Gastrocnemius medialis (tissue), 4 donors: ENCODE results near the gene SLC12A2.

ENCODE experiments used
- CTCF ChIP-seq, 5 experiments: fragments of 450-650 bp in 3 of 5; fragments of 200-600 bp in 2 of 5; sonication (generic) in 2 of 5; IDR thresholded peaks in 4 of 5; conservative IDR thresholded peaks in 1 of 5; 1 replicate in 4 of 5; 2 replicates in 1 of 5; pipeline ENCODE4 v1.5.1; 2016 to 2019; ENCODE audit warnings: antibody characterized with exemption in 5 of 5, mild to moderate bottlenecking in 3 of 5, moderate library complexity in 3 of 5
- POLR2A ChIP-seq, 2 donors: fragments of 450-650 bp; IDR thresholded peaks; one replicate each; pipeline ENCODE4 v1.6.1; 2017; ENCODE audit warnings: antibody characterized with exemption in 2 of 2, mild to moderate bottlenecking in 2 of 2, moderate library complexity in 2 of 2

- TF ChIP-seq CTCF (IDR thresholded peaks at IDR 0.05 in 4 of 5, conservative IDR thresholded peaks at IDR 0.05 in 1 of 5) (no peak), POLR2A (IDR thresholded peaks at IDR 0.05) (no peak)
Observed at GRCh38 chr5:128225245-128226030, 141.9 kb downstream of the SLC12A2 start.
